ENCODE results near the gene TAF15. TPM values are rescaled to one million over a fixed set of nuclear protein-coding genes. Genes with fewer than 3 reads are reported as not detected.

Gene TAF15
- total RNA-seq, 4 donors from 2014 or later, result 48.7 to 111 (median 66.7) TPM

DNA sequence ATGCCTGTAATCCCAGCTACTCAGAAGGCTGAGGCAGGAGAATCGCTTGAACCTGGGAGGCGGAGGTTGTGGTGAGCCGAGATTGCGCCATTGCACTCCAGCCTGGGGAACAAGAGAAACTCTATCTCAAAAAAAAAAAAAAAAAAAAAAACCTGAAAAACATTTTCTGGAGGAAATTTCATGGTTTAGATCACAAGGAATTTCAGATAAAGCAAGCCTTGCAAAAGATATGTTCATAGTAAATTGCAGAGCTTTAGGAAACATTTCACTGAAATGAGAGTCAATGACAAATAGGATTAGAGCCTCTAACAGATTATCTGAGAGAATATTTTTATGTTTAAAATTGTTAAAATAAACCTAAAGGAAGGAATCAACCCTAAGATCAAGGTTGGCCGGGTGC, 3.2 kb downstream of the TAF15 start:
- no peak for DNase-seq
- TF ChIP-seq, protein P1, sequence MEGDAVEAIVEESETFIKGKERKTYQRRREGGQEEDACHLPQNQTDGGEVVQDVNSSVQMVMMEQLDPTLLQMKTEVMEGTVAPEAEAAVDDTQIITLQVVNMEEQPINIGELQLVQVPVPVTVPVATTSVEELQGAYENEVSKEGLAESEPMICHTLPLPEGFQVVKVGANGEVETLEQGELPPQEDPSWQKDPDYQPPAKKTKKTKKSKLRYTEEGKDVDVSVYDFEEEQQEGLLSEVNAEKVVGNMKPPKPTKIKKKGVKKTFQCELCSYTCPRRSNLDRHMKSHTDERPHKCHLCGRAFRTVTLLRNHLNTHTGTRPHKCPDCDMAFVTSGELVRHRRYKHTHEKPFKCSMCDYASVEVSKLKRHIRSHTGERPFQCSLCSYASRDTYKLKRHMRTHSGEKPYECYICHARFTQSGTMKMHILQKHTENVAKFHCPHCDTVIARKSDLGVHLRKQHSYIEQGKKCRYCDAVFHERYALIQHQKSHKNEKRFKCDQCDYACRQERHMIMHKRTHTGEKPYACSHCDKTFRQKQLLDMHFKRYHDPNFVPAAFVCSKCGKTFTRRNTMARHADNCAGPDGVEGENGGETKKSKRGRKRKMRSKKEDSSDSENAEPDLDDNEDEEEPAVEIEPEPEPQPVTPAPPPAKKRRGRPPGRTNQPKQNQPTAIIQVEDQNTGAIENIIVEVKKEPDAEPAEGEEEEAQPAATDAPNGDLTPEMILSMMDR (IDR thresholded peaks at IDR 0.05), result no peak
- TF ChIP-seq POLR2A (IDR thresholded peaks at IDR 0.05), result no peak
- Histone ChIP-seq H3K9me3 (no peaks in the 10 kb centered on the region), H3K36me3 (peaks cover 0 to 17% (median 0%) of the 10 kb centered on the region in 3 donors), H3K27ac (no peak overlapping the region), H3K4me3 (no peak overlapping the region), H3K27me3 (no peaks in the 10 kb centered on the region), H3K4me1 (peaks cover 18 to 82% (median 20%) of the 10 kb centered on the region in 3 donors)
- intact Hi-C loops (cut with DNase I), result no loop called here
- 86% methylated on average over 5 of the region's 5 CpGs for WGBS, 2 donors

DNA sequence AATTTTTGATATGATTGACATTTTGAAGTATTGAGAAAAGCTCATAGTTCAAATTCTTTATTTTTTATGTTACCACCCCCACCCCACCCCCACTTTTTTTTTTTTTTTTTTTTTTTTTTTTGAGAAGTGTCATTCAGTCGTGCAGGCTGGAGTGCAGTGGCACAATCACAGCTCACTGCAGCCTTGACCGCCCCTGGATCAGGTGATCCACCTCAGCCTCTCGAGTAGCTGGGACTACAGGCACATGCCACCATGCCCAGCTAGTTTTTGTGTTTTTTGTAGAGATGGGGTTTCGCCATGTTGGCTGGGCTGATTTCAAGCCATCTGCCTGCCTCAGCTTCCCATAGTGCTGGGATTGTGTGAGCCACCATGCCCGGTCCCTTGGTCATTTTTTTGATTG, 7.4 kb downstream of the TAF15 start:
- no peak overlapping the region for H3K27ac ChIP-seq
- WGBS, 2 donors, result 80 to 94% methylated on average over 2 to 4 of the region's 5 CpGs
- peaks cover 3 to 54% (median 8%) of the 10 kb centered on the region in 3 donors for H3K4me1 ChIP-seq
- H3K36me3 ChIP-seq, result peaks cover 0 to 60% (median 13%) of the 10 kb centered on the region in 3 donors
- TF ChIP-seq POLR2A (IDR thresholded peaks at IDR 0.05), result no peak
- TF ChIP-seq, protein P1 (IDR thresholded peaks at IDR 0.05), result no peak
- intact Hi-C loops (cut with DNase I), result no loop called here
- H3K9me3 ChIP-seq, result no peaks in the 10 kb centered on the region
- no peak overlapping the region for H3K4me3 ChIP-seq
- no peak for DNase-seq
- H3K27me3 ChIP-seq, result no peaks in the 10 kb centered on the region

DNA sequence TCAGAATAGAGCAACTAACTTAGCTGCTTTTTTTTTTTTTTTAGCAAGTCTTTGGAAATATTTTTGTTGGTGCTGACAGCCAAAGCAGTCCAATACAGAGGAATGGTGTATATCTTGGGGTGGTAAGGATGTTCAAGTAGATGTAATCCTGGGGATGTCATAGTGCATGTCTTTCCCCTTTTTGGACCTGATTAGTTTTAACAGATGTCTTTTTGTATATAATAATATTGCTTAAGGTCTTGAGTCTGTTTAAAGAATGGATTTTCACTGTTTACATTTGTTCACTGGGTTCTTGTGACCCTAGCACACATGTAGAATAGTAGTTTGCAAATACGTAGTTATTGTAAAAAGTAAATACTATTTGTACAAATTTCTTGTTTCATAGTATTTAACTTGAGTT, 7.9 kb downstream of the TAF15 start:
- intact Hi-C loops (cut with DNase I), result no loop called here
- 64 to 70% methylated on average over 1 of the region's 1 CpG for WGBS, 2 donors

DNA sequence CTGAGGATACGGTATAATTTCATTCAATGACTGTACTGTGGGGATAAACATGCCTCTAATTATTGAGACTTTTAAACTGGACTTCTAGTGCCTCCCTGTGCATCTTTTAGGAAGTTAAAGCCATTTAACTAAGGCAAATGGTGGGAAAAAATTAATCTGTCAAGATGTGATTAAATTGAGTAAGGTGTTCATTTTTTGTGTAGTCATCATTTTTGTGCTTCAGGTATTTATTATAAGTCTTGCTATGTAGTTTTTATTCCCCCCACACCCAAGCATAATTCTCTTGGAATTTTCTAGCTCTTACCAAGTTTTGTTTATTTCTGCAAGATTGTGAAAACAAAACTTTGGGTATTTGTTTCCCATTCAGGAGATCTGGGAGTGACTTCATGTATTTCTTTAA, 10.2 kb downstream of the TAF15 start:
- peak overlapping the region in 1 of 4 donors; percentile 7 for H3K27ac ChIP-seq
- no peaks in the 10 kb centered on the region for H3K27me3 ChIP-seq
- intact Hi-C loops (cut with DNase I), result no loop called here
- DNase-seq, result no peak
- H3K4me1 ChIP-seq, result peaks cover 0 to 29% (median 2%) of the 10 kb centered on the region in 3 donors
- no peak overlapping the region for H3K4me3 ChIP-seq
- no peaks in the 10 kb centered on the region for H3K9me3 ChIP-seq
- WGBS, 2 donors, result 53 to 56% methylated on average over 1 of the region's 1 CpG
- peaks cover 3 to 87% (median 19%) of the 10 kb centered on the region in 3 donors for H3K36me3 ChIP-seq
- TF ChIP-seq, protein P1 (IDR thresholded peaks at IDR 0.05), result no peak

More for the DNA sequence above, 7.9 kb downstream of the TAF15 start:
- no peaks in the 10 kb centered on the region for H3K27me3 ChIP-seq
- peaks cover 0 to 65% (median 13%) of the 10 kb centered on the region in 3 donors for H3K36me3 ChIP-seq
- no peaks in the 10 kb centered on the region for H3K9me3 ChIP-seq
- H3K4me1 ChIP-seq, result peaks cover 0 to 50% (median 6%) of the 10 kb centered on the region in 3 donors
- no peak overlapping the region for H3K4me3 ChIP-seq
- peak overlapping the region in 1 of 4 donors; percentile 42 for H3K27ac ChIP-seq
- no peak for DNase-seq
- TF ChIP-seq, protein P1 (IDR thresholded peaks at IDR 0.05), result no peak
- no peak for TF ChIP-seq POLR2A (IDR thresholded peaks at IDR 0.05)

DNA sequence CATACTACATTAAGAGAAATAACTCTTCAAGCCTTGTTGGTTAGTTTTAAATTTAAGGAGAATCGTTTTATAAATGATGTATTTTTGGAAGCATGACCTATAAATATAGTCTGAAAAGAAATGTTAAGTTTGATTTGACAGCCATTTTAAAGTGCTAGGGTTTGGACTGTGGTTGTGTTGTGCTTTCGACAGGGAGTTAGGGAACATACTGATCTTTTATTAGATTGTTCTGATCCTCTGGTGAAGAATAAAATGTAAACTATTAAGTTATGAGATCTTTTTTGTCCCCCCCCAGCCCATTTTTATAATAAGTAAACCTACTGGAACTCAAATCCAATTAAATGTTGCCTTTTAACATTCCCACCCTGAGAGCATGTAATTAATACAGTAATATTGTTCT, 12.0 kb downstream of the TAF15 start:
- H3K4me1 ChIP-seq, result peaks cover 0 to 11% (median 0%) of the 10 kb centered on the region in 3 donors
- H3K27ac ChIP-seq, result peak overlapping the region in 3 of 4 donors; percentile 1 to 69 (median 23)
- H3K36me3 ChIP-seq, result peaks cover 4 to 99% (median 32%) of the 10 kb centered on the region in 3 donors
- TF ChIP-seq POLR2A (IDR thresholded peaks at IDR 0.05), result no peak
- TF ChIP-seq, protein P1 (IDR thresholded peaks at IDR 0.05), result no peak
- no peak overlapping the region for H3K4me3 ChIP-seq
- H3K27me3 ChIP-seq, result no peaks in the 10 kb centered on the region
- H3K9me3 ChIP-seq, result no peaks in the 10 kb centered on the region
- intact Hi-C loops (cut with DNase I), result no loop called here
- no peak for DNase-seq
- WGBS, 2 donors, result 63 to 82% methylated on average over 2 of the region's 2 CpGs
